GM12878 (cell line): ENCODE measurements around the gene ATP8A1. TPM values are rescaled to one million over a fixed set of nuclear protein-coding genes. Genes with fewer than 3 reads are reported as not detected.

ENCODE experiments used
- ETV6 ChIP-seq, 2 experiments: fragments of 450-650 bp in 1 of 2; IDR thresholded peaks in 1 of 2; conservative IDR thresholded peaks in 1 of 2; 2 replicates each; pipeline ENCODE4 v1.6.1; 2014; ENCODE audit warnings: antibody characterized with exemption in 1 of 2, borderline replicate concordance in 1 of 2, low read depth in 1 of 2, mild to moderate bottlenecking in 1 of 2, moderate library complexity in 1 of 2
- FOXM1 ChIP-seq: IDR thresholded peaks from 2 replicates; pipeline ENCODE4 v1.6.1; 2012; ENCODE audit warnings: low read depth, mild to moderate bottlenecking, inconsistent platforms, low read length, moderate library complexity
- GABPA ChIP-seq: IDR thresholded peaks from 2 replicates; pipeline ENCODE4 v1.6.1; 2014; ENCODE audit warnings: antibody characterized with exemption, low read depth, mild to moderate bottlenecking, inconsistent platforms
- IRF4 ChIP-seq: IDR thresholded peaks from 2 replicates; pipeline ENCODE4 v1.6.1; 2011; ENCODE audit warnings: low read depth, low read length
- LARP7 ChIP-seq: fragments of 450-650 bp; IDR thresholded peaks from 2 replicates; pipeline ENCODE4 v1.6.1; 2017; ENCODE audit warnings: mild to moderate bottlenecking
- NBN ChIP-seq: fragments of 450-650 bp; IDR thresholded peaks from 2 replicates; pipeline ENCODE4 v1.6.1; 2016
- PAX8 ChIP-seq: fragments of 450-650 bp; IDR thresholded peaks from 2 replicates; pipeline ENCODE4 v1.6.1; 2017; ENCODE audit warnings: mild to moderate bottlenecking, moderate library complexity
- RAD21 ChIP-seq: IDR thresholded peaks from 2 replicates; pipeline ENCODE4 v1.6.1; 2011; ENCODE audit warnings: mild to moderate bottlenecking, low read depth, low read length, moderate library complexity; ENCODE audit not compliant: insufficient read depth
- RBBP5 ChIP-seq: fragments of 200-600 bp; sonication (generic); conservative IDR thresholded peaks from 2 replicates; pipeline ENCODE4 v1.6.1; 2016
- SMC3 ChIP-seq: IDR thresholded peaks from 2 replicates; pipeline ENCODE4 v1.6.1; 2011; ENCODE audit warnings: low read length, improper control_type of control experiment, borderline replicate concordance
- SP1 ChIP-seq: IDR thresholded peaks from one replicate; pipeline ENCODE4 v1.6.1; 2011; ENCODE audit warnings: low read depth, low read length
- SREBF2 ChIP-seq: IDR thresholded peaks from 2 replicates; pipeline ENCODE4 v1.6.1; 2012; ENCODE audit warnings: mild to moderate bottlenecking, low read length
- STAT1 ChIP-seq: fragments of 450-650 bp; conservative IDR thresholded peaks from 2 replicates; pipeline ENCODE4 v1.6.1; 2014; ENCODE audit warnings: antibody characterized with exemption, mild to moderate bottlenecking
- polyA plus RNA-seq, 11 experiments: library from polyadenylated mRNA; depleted of rRNA in 4 of 11; unstranded in 6 of 11; stranded (reverse) in 5 of 11; fragments of >200 nt; fragmentation: Nextera tagmentation in 4 of 11; fragmentation: Illumina TruSeq in 1 of 11; extraction: Ambion mirVana in 4 of 11; extraction: Trizol in 1 of 11; gene quantifications; 1 replicate in 1 of 11; 2 replicates in 10 of 11; pipeline versions ENCODE4 v1.2.1 to v1.2.3, GENCODE V29; 2011 to 2016; ENCODE audit warnings: inconsistent platforms in 2 of 11, missing spikeins in 2 of 11, low read depth in 1 of 11
- total RNA-seq, 4 experiments: library from RNA; depleted of rRNA in 3 of 4; stranded (reverse); fragments of >200 nt in 3 of 4; fragmentation: Illumina TruSeq in 1 of 4; extraction: Trizol in 1 of 4; gene quantifications; 2 replicates each; pipeline versions ENCODE4 v1.2.1 to v1.2.3, GENCODE V29; 2013 to 2021
- TF ChIP-seq, protein P1 (sequence below): fragments of 150-350 bp; IDR thresholded peaks from 2 replicates; pipeline ENCODE4 v1.6.1; 2014; ENCODE audit warnings: mild to moderate bottlenecking, low read depth, low read length
- TF ChIP-seq, protein P2 (sequence below): fragments of 450-650 bp; IDR thresholded peaks from 2 replicates; pipeline ENCODE4 v1.6.1; 2016; ENCODE audit warnings: mild to moderate bottlenecking
- TF ChIP-seq, protein P3 (sequence below): IDR thresholded peaks from 2 replicates; pipeline ENCODE4 v1.6.1; 2011; ENCODE audit warnings: mild to moderate bottlenecking, low read depth, low read length, moderate library complexity; ENCODE audit not compliant: insufficient replicate concordance
- TF ChIP-seq, protein P4 (sequence below): IDR thresholded peaks from 2 replicates; pipeline ENCODE4 v1.6.1; 2011; ENCODE audit warnings: low read depth, mild to moderate bottlenecking, low read length, moderate library complexity, borderline replicate concordance; ENCODE audit errors: extremely low read depth
- TF ChIP-seq, protein P5 (sequence below): IDR thresholded peaks from 2 replicates; pipeline ENCODE4 v1.6.1; 2011; ENCODE audit warnings: borderline replicate concordance, low read depth, mild to moderate bottlenecking, moderate library complexity, mixed read lengths, low read length; ENCODE audit not compliant: insufficient read depth; ENCODE audit errors: extremely low read length
- TF ChIP-seq, protein P6 (sequence below): IDR thresholded peaks from 2 replicates; pipeline ENCODE4 v1.6.1; 2011; ENCODE audit warnings: borderline replicate concordance, low read depth, mild to moderate bottlenecking, moderate library complexity, low read length; ENCODE audit not compliant: insufficient read depth, poor library complexity, severe bottlenecking

The ATP8A1 gene
- total and polyA plus RNA-seq, 10 of the 15 experiments (the other 5 are each of a cell fraction or from before 2014, with no cell fraction given): 9.0 to 116 (median 37.3) TPM

DNA sequence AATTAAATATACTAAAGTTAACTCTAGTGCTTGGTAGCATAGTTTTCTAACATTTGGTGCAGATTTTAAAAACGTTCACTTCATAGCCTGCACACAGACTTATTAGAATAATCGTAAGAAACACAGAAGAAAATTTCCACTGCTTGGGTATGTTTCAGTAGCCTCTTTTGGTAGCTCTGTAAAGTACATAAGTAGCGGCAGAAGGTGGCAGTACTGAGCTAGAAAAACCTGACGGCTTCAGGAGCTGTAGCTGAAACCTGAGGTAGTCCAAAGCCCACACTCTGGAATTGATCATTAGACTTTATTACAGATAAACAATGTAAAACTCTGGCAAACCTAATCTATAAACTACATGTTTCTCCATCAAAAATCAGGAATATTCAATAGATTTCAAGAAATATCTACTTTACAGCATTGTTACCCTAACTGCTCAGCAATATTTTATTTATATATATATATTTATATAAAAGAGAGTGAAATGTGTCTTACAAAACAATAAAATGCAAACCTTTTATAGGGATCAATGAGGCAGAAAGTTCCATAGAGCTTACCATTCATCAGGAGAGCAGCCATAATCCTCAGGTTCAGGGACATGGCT, 88.2 kb downstream of the ATP8A1 start (continued):
- TF ChIP-seq, protein P1, sequence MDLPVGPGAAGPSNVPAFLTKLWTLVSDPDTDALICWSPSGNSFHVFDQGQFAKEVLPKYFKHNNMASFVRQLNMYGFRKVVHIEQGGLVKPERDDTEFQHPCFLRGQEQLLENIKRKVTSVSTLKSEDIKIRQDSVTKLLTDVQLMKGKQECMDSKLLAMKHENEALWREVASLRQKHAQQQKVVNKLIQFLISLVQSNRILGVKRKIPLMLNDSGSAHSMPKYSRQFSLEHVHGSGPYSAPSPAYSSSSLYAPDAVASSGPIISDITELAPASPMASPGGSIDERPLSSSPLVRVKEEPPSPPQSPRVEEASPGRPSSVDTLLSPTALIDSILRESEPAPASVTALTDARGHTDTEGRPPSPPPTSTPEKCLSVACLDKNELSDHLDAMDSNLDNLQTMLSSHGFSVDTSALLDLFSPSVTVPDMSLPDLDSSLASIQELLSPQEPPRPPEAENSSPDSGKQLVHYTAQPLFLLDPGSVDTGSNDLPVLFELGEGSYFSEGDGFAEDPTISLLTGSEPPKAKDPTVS: no peak
- TF ChIP-seq SP1: no peak
- TF ChIP-seq IRF4: no peak
- TF ChIP-seq PAX8: no peak
- TF ChIP-seq RBBP5: no peak
- TF ChIP-seq STAT1: no peak
- TF ChIP-seq, protein P2, sequence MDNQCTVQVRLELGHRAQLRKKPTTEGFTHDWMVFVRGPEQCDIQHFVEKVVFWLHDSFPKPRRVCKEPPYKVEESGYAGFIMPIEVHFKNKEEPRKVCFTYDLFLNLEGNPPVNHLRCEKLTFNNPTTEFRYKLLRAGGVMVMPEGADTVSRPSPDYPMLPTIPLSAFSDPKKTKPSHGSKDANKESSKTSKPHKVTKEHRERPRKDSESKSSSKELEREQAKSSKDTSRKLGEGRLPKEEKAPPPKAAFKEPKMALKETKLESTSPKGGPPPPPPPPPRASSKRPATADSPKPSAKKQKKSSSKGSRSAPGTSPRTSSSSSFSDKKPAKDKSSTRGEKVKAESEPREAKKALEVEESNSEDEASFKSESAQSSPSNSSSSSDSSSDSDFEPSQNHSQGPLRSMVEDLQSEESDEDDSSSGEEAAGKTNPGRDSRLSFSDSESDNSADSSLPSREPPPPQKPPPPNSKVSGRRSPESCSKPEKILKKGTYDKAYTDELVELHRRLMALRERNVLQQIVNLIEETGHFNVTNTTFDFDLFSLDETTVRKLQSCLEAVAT: no peak
- no peak for TF ChIP-seq SREBF2
- TF ChIP-seq FOXM1: 0 out of 2 replicates have a peak, but pooled peaks have one; percentile 30
- TF ChIP-seq ETV6 (conservative IDR thresholded peaks at IDR 0.05 in 1 of 2, IDR thresholded peaks at IDR 0.05 in 1 of 2; ENCODE audit: borderline replicate concordance in 1 of 2, low read depth in 1 of 2): no peak
- peak; percentile 86 for TF ChIP-seq SMC3
- no peak for TF ChIP-seq LARP7
- no peak for TF ChIP-seq NBN
- TF ChIP-seq GABPA: no peak
- TF ChIP-seq, protein P3, sequence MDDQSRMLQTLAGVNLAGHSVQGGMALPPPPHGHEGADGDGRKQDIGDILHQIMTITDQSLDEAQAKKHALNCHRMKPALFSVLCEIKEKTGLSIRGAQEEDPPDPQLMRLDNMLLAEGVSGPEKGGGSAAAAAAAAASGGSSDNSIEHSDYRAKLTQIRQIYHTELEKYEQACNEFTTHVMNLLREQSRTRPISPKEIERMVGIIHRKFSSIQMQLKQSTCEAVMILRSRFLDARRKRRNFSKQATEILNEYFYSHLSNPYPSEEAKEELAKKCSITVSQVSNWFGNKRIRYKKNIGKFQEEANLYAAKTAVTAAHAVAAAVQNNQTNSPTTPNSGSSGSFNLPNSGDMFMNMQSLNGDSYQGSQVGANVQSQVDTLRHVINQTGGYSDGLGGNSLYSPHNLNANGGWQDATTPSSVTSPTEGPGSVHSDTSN: no peak
- TF ChIP-seq, protein P4, sequence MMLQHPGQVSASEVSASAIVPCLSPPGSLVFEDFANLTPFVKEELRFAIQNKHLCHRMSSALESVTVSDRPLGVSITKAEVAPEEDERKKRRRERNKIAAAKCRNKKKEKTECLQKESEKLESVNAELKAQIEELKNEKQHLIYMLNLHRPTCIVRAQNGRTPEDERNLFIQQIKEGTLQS: no peak
- TF ChIP-seq, protein P5, sequence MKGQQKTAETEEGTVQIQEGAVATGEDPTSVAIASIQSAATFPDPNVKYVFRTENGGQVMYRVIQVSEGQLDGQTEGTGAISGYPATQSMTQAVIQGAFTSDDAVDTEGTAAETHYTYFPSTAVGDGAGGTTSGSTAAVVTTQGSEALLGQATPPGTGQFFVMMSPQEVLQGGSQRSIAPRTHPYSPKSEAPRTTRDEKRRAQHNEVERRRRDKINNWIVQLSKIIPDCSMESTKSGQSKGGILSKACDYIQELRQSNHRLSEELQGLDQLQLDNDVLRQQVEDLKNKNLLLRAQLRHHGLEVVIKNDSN: no peak
- TF ChIP-seq, protein P6, sequence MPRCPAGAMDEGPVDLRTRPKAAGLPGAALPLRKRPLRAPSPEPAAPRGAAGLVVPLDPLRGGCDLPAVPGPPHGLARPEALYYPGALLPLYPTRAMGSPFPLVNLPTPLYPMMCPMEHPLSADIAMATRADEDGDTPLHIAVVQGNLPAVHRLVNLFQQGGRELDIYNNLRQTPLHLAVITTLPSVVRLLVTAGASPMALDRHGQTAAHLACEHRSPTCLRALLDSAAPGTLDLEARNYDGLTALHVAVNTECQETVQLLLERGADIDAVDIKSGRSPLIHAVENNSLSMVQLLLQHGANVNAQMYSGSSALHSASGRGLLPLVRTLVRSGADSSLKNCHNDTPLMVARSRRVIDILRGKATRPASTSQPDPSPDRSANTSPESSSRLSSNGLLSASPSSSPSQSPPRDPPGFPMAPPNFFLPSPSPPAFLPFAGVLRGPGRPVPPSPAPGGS: no peak
- peak; percentile 94 for TF ChIP-seq RAD21
